ENCODE results near the gene RPS19.
"Not testable (repeated sequence)": the region's sequence is repeated elsewhere in the genome, so short reads cannot be mapped to it uniquely, and the experiment has no call there.

Gene RPS19

GRCh38 chr19:41860419-41861115 is 512 bp downstream of the RPS19 start:
- DNase-seq = no peak

GRCh38 chr19:41861116-41861768 is 1.2 kb downstream of the RPS19 start:
- DNase-seq = no peak

DNA sequence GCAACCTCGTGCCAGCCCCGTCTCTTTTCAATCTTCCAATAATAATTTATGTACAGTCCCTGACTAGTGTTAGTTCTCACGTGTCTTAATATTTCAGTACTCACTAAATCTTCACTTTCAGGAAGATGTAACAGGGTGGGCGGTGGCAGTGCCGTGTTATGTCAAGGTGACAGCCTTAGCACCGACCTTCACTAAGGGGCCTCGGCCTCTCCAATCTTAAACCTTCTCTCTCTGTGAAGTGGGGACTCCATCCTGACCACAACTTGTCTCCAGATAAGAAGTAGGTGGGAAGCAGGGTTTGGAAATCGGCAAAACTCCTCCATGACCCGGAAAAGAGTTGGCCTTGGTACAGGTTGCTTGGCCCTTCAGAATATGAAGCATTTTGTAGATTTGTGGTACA is 1.8 kb downstream of the RPS19 start:
- DNase-seq = no peak

DNA sequence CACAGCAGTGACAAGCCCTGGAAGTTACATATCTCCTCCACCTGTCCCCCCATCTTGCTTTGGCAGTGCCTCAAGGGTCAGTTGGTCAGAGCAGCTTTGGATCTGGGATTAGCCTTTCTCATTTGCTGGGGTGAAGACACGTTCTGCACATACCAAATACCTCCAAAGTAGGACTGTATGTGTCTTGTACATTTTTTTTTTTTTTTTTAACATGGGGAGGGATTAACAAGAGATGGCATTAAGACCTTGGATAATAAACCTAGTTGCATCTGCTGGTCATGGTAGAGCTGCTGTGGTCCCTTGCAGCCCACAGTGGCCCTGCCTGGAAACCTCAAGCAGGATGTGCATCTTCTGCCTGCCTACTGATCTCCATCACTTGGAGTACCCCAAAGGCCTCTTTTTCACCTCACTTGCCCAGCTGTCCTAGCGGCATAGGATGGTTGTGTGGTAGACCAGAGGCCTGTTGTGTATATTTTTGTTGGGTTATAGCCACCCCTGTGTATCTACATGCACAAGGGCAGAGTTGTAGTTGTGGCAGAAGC is 2.5 kb downstream of the RPS19 start:
- DNase-seq = no peak

DNA sequence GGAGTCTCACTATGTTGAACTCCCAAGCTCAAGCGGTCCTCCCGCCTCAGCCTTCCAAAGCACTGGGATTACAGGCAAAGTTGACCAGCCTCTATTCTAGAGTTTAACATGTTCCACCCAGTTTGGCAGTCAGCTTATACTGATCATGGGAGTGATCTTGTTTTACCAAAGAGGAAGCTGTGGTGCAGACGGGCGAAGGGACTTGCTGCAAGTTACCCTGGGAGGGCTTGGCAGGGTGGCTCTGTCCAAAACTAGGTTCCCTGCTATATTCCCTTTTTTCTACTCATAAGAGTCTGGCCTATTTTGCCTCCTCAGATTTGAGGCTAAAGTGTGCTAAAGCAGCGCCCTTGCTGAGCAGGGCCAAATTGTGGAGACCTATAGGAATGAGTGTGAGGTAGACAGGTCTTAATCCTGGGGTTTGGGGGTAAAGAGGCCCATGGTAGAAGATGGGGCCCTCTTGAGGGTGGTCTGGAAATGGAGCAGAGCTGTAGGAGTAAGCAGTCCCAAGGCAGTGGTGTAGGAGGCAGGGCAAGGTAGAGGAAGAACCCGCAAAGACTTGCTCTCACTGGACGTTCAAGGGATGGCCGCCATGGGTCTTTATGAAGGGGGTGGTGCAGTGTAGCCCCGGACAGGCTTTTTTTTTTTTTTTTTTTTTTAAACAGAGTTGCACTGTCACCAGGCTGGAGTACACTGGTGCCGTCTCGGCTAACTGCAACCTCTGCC is 3.3 kb downstream of the RPS19 start:
- DNase-seq = no peak

DNA sequence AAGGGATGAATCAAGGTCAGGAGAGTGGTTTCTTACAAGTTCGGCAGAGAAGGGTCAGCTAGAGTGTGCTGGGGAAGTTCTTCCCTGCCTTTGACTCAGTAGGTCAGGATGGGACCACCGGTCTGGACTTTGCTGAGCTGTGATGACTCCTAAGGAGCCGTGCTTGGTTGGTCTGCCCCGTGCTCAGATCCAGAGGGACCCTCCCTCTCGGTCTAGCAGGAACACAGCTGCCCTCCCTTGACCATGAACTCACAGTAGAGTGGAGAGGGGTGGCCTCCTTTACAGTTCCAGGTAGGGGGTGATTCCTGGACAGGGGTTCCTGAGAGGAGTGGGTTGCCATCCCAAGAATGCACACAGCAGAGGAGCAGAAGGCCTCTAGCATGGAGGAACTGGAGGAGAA is 4.3 kb downstream of the RPS19 start:
- no peak for DNase-seq

DNA sequence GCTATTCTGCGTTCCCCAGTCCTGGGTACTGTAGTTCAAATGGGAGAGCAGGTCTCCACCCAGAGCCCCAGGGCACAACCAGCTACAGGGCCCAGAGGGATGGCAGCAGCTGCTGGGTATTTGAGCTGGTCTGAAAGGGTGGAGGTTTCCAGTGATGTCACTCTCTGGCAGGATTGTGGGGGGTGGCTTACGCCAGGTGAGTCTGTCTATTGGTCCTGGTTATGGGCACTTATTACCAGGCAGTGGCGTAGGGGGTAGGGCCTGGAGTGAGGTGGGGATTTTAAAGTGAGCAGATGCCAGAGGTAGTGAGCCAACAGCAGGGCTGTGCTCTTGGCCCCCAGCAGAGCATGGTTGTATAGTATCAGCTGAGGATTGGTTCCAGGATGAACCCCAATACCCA is 6.2 kb downstream of the RPS19 start:
- no peak for DNase-seq

DNA sequence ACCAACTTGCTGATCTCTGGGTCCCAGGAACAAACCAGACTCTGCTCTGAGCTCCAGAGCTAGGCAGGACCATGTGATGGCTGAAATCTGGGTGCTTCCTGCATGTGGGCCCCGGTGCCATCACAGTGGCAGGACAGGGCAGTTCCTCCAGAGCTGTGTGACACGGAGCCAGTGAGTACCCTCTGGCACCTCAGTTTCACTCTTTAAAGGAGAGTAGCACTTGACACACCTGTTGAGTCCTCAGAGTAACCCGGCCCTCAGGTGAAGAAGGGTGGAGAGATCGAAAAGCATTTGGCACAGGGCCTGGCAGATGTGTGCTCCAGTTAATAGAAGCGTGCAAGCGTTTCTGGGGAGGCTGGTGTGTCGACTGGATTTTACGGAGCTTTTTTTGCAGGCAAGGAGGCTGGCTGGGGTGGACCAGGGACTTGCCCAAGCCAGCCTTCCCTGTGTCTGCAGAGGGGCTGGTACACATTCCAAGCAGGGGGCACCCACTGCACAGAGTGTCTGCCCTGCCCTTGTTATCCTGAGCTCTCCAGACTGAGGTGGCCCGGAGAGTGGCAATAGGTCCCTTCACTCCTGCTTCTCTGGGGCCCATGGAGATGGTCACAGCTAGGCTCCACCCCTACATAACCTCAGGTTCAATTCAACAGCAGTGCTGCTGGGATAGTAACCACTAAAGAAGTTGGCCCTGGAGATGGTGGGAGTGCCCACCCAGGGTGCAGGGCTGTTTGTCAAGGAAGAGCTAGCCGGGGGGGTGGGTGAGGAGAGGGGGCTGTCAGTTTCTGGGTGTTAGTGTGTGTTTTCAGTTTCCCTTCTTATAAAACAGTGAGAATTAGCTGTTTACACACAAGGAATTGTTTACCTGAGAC is 8.3 kb downstream of the RPS19 start:
- no peak for DNase-seq

DNA sequence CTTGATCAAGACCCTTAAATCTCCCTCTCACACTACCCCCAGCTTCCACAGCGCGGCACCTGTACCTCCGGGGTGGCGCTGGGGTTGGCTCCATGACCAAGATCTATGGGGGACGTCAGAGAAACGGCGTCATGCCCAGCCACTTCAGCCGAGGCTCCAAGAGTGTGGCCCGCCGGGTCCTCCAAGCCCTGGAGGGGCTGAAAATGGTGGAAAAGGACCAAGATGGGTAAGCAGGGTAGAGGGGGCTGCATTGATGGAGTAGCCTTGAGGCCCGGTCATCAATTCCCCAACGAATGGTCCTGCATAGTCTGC is 8.9 kb downstream of the RPS19 start:
- DNase-seq = no peak

- no peak for DNase-seq
Measured at GRCh38 chr19:41869374-41869955, 9.4 kb downstream of the RPS19 start.

DNA sequence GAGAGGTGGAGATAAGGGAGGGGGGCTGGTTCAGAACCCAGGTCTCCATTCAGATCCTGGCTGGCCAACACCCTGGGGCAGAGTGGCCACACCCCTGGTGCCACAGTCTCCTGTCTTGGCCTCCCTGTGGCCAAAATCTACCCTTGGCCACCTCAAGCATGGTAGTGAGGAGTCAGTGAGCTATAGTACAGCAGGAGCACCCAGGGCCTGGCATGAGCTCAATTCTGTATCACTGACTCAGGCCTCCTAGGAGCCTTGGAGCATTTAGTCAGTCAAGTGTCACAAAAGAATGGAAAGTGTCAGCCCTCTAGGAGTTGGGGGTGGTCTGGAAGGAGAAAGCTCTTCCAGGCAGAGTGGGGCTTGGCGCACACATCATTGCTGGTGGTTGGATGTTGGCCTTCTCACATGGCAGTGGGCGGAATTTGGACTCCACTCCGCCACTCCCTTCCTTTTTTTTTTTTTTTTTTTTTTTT is 10.4 kb downstream of the RPS19 start:
- DNase-seq = peak; percentile 49

GRCh38 chr19:41871573-41872383 is 11.7 kb downstream of the RPS19 start:
- DNase-seq = no peak

GRCh38 chr19:41872384-41872774 is 12.3 kb downstream of the RPS19 start:
- no peak for DNase-seq

- DNase-seq = peak; percentile 63
Measured at GRCh38 chr19:41872775-41873647, 13.0 kb downstream of the RPS19 start.

GRCh38 chr19:41875973-41876372 is 15.9 kb downstream of the RPS19 start:
- not testable (repeated sequence) for DNase-seq

GRCh38 chr19:41876847-41877832 is 17.1 kb downstream of the RPS19 start, which contains the start of gene CD79A:
Gene CD79A (plus strand): TSS chr19:41877279. CDS start chr19:41877305, 26 bp downstream.
- no peak for DNase-seq

- no peak for DNase-seq
Measured at GRCh38 chr19:41877916-41878905, 18.2 kb downstream of the RPS19 start.

- DNase-seq = no peak
Measured at GRCh38 chr19:41879080-41879479, 19.0 kb downstream of the RPS19 start.
